GM12878 (cell line): Measurements from ENCODE around the gene TYK2. TPM values are rescaled to one million over a fixed set of nuclear protein-coding genes. Genes with fewer than 3 reads are reported as not detected.

Experiments used
- ATF3 ChIP-seq: IDR thresholded peaks from 2 replicates; pipeline ENCODE4 v1.6.1; 2011; ENCODE audit warnings: low read depth, mild to moderate bottlenecking, low read length, moderate library complexity, borderline replicate concordance; ENCODE audit errors: extremely low read depth
- CREB1 ChIP-seq: IDR thresholded peaks from 2 replicates; pipeline ENCODE4 v1.6.1; 2012; ENCODE audit warnings: low read depth, mild to moderate bottlenecking, inconsistent platforms
- CREM ChIP-seq: IDR thresholded peaks from 2 replicates; pipeline ENCODE4 v1.6.1; 2014; ENCODE audit warnings: antibody characterized with exemption, low read depth
- EED ChIP-seq: sonication (generic); IDR thresholded peaks from 2 replicates; pipeline ENCODE4 v1.6.1; 2016; ENCODE audit warnings: antibody characterized with exemption, low read depth
- JUNB ChIP-seq: IDR thresholded peaks from 2 replicates; pipeline ENCODE4 v1.6.1; 2016; ENCODE audit warnings: antibody characterized with exemption, mild to moderate bottlenecking
- KAT2A ChIP-seq: conservative IDR thresholded peaks from 2 replicates; pipeline ENCODE4 v1.6.1; 2011; ENCODE audit warnings: low read depth, low read length; ENCODE audit not compliant: control insufficient read depth
- MLLT1 ChIP-seq: fragments of 450-650 bp; IDR thresholded peaks from 2 replicates; pipeline ENCODE4 v1.6.1; 2016; ENCODE audit warnings: mild to moderate bottlenecking
- NFYA ChIP-seq: IDR thresholded peaks from 2 replicates; pipeline ENCODE4 v1.6.1; 2011; ENCODE audit warnings: low read depth, mild to moderate bottlenecking, low read length, improper control_type of control experiment, borderline replicate concordance
- NFYB ChIP-seq: IDR thresholded peaks from 2 replicates; pipeline ENCODE4 v1.6.1; 2011; ENCODE audit warnings: low read depth, mild to moderate bottlenecking, low read length, improper control_type of control experiment, moderate library complexity; ENCODE audit not compliant: insufficient read depth
- NR2C1 ChIP-seq: fragments of 450-650 bp; IDR thresholded peaks from 2 replicates; pipeline ENCODE4 v1.6.1; 2017; ENCODE audit warnings: antibody characterized with exemption, mild to moderate bottlenecking, moderate library complexity
- NR2F1 ChIP-seq: fragments of 450-650 bp; conservative IDR thresholded peaks from 2 replicates; pipeline ENCODE4 v1.6.1; 2017; ENCODE audit warnings: mild to moderate bottlenecking
- POU2F2 ChIP-seq: IDR thresholded peaks from 3 replicates; pipeline ENCODE4 v1.6.1; 2011; ENCODE audit warnings: low read depth, mild to moderate bottlenecking, low read length, borderline replicate concordance
- SIX5 ChIP-seq: IDR thresholded peaks from 2 replicates; pipeline ENCODE4 v1.6.1; 2011; ENCODE audit warnings: mild to moderate bottlenecking, low read depth, low read length, moderate library complexity; ENCODE audit not compliant: severe bottlenecking
- SREBF1 ChIP-seq: IDR thresholded peaks from 2 replicates; pipeline ENCODE4 v1.6.1; 2012; ENCODE audit warnings: mild to moderate bottlenecking, low read length
- SREBF2 ChIP-seq: IDR thresholded peaks from 2 replicates; pipeline ENCODE4 v1.6.1; 2012; ENCODE audit warnings: mild to moderate bottlenecking, low read length
- TCF12 ChIP-seq: IDR thresholded peaks from 2 replicates; pipeline ENCODE4 v1.6.1; 2011; ENCODE audit warnings: low read depth, mild to moderate bottlenecking, low read length
- TCF3 ChIP-seq: IDR thresholded peaks from 2 replicates; pipeline ENCODE4 v1.6.1; 2012; ENCODE audit warnings: low read depth, mild to moderate bottlenecking, low read length, borderline replicate concordance; ENCODE audit not compliant: insufficient read depth
- USF2 ChIP-seq: IDR thresholded peaks from 2 replicates; pipeline ENCODE4 v1.6.1; 2011; ENCODE audit warnings: low read depth, low read length, improper control_type of control experiment, borderline replicate concordance
- YY1 ChIP-seq: IDR thresholded peaks from 2 replicates; pipeline ENCODE4 v1.6.1; 2011; ENCODE audit warnings: low read depth, mild to moderate bottlenecking, low read length
- ZBED1 ChIP-seq: IDR thresholded peaks from 2 replicates; pipeline ENCODE4 v1.6.1; 2016; ENCODE audit warnings: borderline replicate concordance
- ZNF592 ChIP-seq: fragments of 450-650 bp; IDR thresholded peaks from 2 replicates; pipeline ENCODE4 v1.6.1; 2017; ENCODE audit warnings: mild to moderate bottlenecking, moderate library complexity
- ZSCAN29 ChIP-seq: fragments of 450-650 bp; IDR thresholded peaks from 2 replicates; pipeline ENCODE4 v1.6.1; 2017; ENCODE audit warnings: mild to moderate bottlenecking, moderate library complexity
- polyA plus RNA-seq, 11 experiments: library from polyadenylated mRNA; depleted of rRNA in 4 of 11; unstranded in 6 of 11; stranded (reverse) in 5 of 11; fragments of >200 nt; fragmentation: Nextera tagmentation in 4 of 11; fragmentation: Illumina TruSeq in 1 of 11; extraction: Ambion mirVana in 4 of 11; extraction: Trizol in 1 of 11; gene quantifications; 1 replicate in 1 of 11; 2 replicates in 10 of 11; pipeline versions ENCODE4 v1.2.1 to v1.2.3, GENCODE V29; 2011 to 2016; ENCODE audit warnings: inconsistent platforms in 2 of 11, missing spikeins in 2 of 11, low read depth in 1 of 11
- total RNA-seq, 4 experiments: library from RNA; depleted of rRNA in 3 of 4; stranded (reverse); fragments of >200 nt in 3 of 4; fragmentation: Illumina TruSeq in 1 of 4; extraction: Trizol in 1 of 4; gene quantifications; 2 replicates each; pipeline versions ENCODE4 v1.2.1 to v1.2.3, GENCODE V29; 2013 to 2021

TYK2 gene
- total and polyA plus RNA-seq, 10 of the 15 experiments (the other 5 are each of a cell fraction or from before 2014, with no cell fraction given): 36.4 to 364 (median 179) TPM

- TF ChIP-seq POU2F2 (peak; percentile 71; the same call in 2 of the 3 replicates), ZNF592 (no peak), EED (peak; percentile 18; the same call in 1 of the 2 replicates), NR2C1 (no peak), ZBED1 (0 out of 2 replicates have a peak, but pooled peaks have one; percentile 52), TCF3 (0 out of 2 replicates have a peak, but pooled peaks have one; percentile 0), KAT2A (no peak), ZSCAN29 (no peak), MLLT1 (peak; percentile 80), NFYB (peak; percentile 81), NFYA (no peak), YY1 (peak; percentile 97), CREB1 (peak; percentile 63; the same call in 1 of the 2 replicates), USF2 (no peak), TCF12 (no peak), JUNB (no peak), ATF3 (no peak), SREBF1 (peak; percentile 92), SREBF2 (no peak), SIX5 (no peak), NR2F1 (peak; percentile 39; the same call in 1 of the 2 replicates), CREM (peak; percentile 9; the same call in 1 of the 2 replicates)
Observed at GRCh38 chr19:10332965-10333757, 47.2 kb downstream of the TYK2 start, which contains the start of gene RAVER1 (continued).
